HG02840 (cell line): Measurements from ENCODE around the gene MGST1.
"Not testable (repeated sequence)": the region's sequence is repeated elsewhere in the genome, so short reads cannot be mapped to it uniquely, and the experiment has no call there.

Experiments used
- ATAC-seq: cut with Tn5 transposase; IDR thresholded peaks from one replicate; pipeline ENCODE4 v1.9.1; 2021; ENCODE audit warnings: mild to moderate bottlenecking, moderate library complexity, moderate number of reproducible peaks; ENCODE audit not compliant: unreplicated experiment, low FRiP score

Gene MGST1

GRCh38 chr12:16349131-16349460 lies 1.7 kb downstream of the MGST1 start:
- no peak for ATAC-seq

- ATAC-seq, result no peak
Observed at GRCh38 chr12:16350682-16351081, 3.2 kb downstream of the MGST1 start.

- ATAC-seq, result no peak
Observed at GRCh38 chr12:16352481-16352880, 5.0 kb downstream of the MGST1 start.

GRCh38 chr12:16358878-16359277 lies 11.4 kb downstream of the MGST1 start:
- no peak for ATAC-seq

GRCh38 chr12:16359512-16360491 lies 12.4 kb downstream of the MGST1 start:
- ATAC-seq, result no peak

- no peak for ATAC-seq
Observed at GRCh38 chr12:16361142-16361783, 13.8 kb downstream of the MGST1 start.

- no peak for ATAC-seq
Observed at GRCh38 chr12:16362550-16362949, 15.1 kb downstream of the MGST1 start.

GRCh38 chr12:16369156-16369555 lies 21.7 kb downstream of the MGST1 start:
- ATAC-seq, result no peak

- ATAC-seq, result no peak
Observed at GRCh38 chr12:16370096-16370495, 22.7 kb downstream of the MGST1 start.

- not testable (repeated sequence) for ATAC-seq
Observed at GRCh38 chr12:16382652-16383312, 35.3 kb downstream of the MGST1 start.

- no peak for ATAC-seq
Observed at GRCh38 chr12:16384732-16385131, 37.3 kb downstream of the MGST1 start.

- ATAC-seq, result no peak
Observed at GRCh38 chr12:16385782-16386646, 38.6 kb downstream of the MGST1 start.

- no peak for ATAC-seq
Observed at GRCh38 chr12:16387919-16388318, 40.5 kb downstream of the MGST1 start.

GRCh38 chr12:16389594-16389993 lies 42.1 kb downstream of the MGST1 start:
- ATAC-seq, result no peak

GRCh38 chr12:16392846-16393535 lies 45.5 kb downstream of the MGST1 start:
- no peak for ATAC-seq

- ATAC-seq, result no peak
Observed at GRCh38 chr12:16399101-16399500, 51.7 kb downstream of the MGST1 start.

- not testable (repeated sequence) for ATAC-seq
Observed at GRCh38 chr12:16401835-16402234, 54.4 kb downstream of the MGST1 start.

GRCh38 chr12:16407346-16407745 lies 59.9 kb downstream of the MGST1 start:
- no peak for ATAC-seq
